ENCODE data around the gene TTC12. TPM values are rescaled to one million over a fixed set of nuclear protein-coding genes. Genes with fewer than 3 reads are reported as not detected.

TTC12 gene
- total RNA-seq, 2 experiments from 2014 or later: 11.9 to 13.5 TPM

DNA sequence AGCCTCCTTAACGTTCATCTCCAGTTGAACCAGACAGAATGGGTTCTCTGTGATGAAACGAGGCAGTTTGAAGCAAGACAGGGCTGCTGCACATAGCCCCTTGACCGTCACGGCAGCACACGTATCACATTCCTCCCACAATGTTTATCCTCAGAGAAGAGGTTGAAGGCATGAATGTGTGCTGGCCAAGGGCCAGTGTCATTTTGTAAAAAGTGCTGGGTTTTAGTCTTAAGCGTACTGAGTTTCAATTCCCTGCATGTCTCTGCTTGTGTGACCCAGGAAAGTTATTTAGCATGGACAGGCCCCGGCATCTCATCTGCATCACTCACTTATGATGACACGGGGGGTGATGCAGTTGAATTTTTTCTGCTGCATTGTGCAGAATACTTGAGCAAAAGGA lies 31.6 kb downstream of the TTC12 start:
- Mint-ChIP-seq H3K4me1 (no peaks in the 10 kb centered on the region), H3K27me3 (no peaks in the 10 kb centered on the region), H3K36me3 (ENCODE audit: low read depth) (no peaks in the 10 kb centered on the region), H3K27ac (no peak overlapping the region), H3K9me3 (no peaks in the 10 kb centered on the region), H3K4me3 (no peak overlapping the region)
- ChIA-PET CTCF (no interaction called here), POLR2A (no interaction called here)
- DNase-seq: no peak

- H3K36me3 Mint-ChIP-seq (ENCODE audit: low read depth): no peaks in the 10 kb centered on the region
- no peaks in the 10 kb centered on the region for H3K27me3 Mint-ChIP-seq
- no peak overlapping the region for H3K27ac Mint-ChIP-seq
- ChIA-PET POLR2A (no interaction called here), CTCF (no interaction called here)
- H3K4me3 Mint-ChIP-seq: no peak overlapping the region
- no peak for DNase-seq
- no peaks in the 10 kb centered on the region for H3K4me1 Mint-ChIP-seq
- no peaks in the 10 kb centered on the region for H3K9me3 Mint-ChIP-seq
These were observed 35.1 kb downstream of the TTC12 start for GRCh38 chr11:113349528-113349927.

GRCh38 chr11:113350336-113351067 lies 36.1 kb downstream of the TTC12 start:
- ChIA-PET CTCF (no interaction called here), POLR2A (no interaction called here)
- no peaks in the 10 kb centered on the region for H3K27me3 Mint-ChIP-seq
- H3K4me1 Mint-ChIP-seq: no peaks in the 10 kb centered on the region
- no peak overlapping the region for H3K4me3 Mint-ChIP-seq
- H3K27ac Mint-ChIP-seq: no peak overlapping the region
- H3K9me3 Mint-ChIP-seq: no peaks in the 10 kb centered on the region
- peaks cover 4% of the 10 kb centered on the region for H3K36me3 Mint-ChIP-seq (ENCODE audit: low read depth)
- no peak for DNase-seq

- ChIA-PET CTCF (no interaction called here), POLR2A (no interaction called here)
- no peak overlapping the region for H3K27ac Mint-ChIP-seq
- peaks cover 2% of the 10 kb centered on the region for H3K9me3 Mint-ChIP-seq
- H3K27me3 Mint-ChIP-seq: no peaks in the 10 kb centered on the region
- DNase-seq: no peak
- H3K36me3 Mint-ChIP-seq (ENCODE audit: low read depth): peaks cover 9% of the 10 kb centered on the region
- no peak overlapping the region for H3K4me3 Mint-ChIP-seq
- H3K4me1 Mint-ChIP-seq: no peaks in the 10 kb centered on the region
These were observed 36.7 kb downstream of the TTC12 start for GRCh38 chr11:113351068-113351450.

DNA sequence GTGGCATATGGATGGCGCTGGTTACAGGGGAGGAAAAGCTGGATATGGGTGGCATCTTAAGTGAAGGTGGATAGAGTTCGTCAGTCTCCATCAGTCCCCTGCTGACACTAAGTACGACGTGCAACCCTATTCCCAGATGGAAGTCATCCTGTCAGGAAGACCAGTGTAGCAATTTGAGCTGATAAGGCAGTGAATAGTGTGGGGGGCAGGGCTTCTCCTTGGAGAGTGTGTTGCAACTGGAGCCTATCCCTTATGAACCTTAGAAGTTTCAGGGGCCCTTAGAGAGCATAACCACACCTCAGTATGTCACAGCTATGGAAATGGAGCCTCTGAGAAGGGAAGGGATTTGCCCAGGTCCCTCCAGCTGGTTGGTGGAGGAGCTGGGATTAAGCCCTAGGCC lies 37.1 kb downstream of the TTC12 start:
- CTCF ChIA-PET: no interaction called here
- H3K27ac Mint-ChIP-seq: no peak overlapping the region
- H3K36me3 Mint-ChIP-seq (ENCODE audit: low read depth): peaks cover 13% of the 10 kb centered on the region
- no peaks in the 10 kb centered on the region for H3K4me1 Mint-ChIP-seq
- H3K9me3 Mint-ChIP-seq: peaks cover 4% of the 10 kb centered on the region
- no peak overlapping the region for H3K4me3 Mint-ChIP-seq
- H3K27me3 Mint-ChIP-seq: no peaks in the 10 kb centered on the region
- POLR2A ChIA-PET: no interaction called here
- no peak for DNase-seq

DNA sequence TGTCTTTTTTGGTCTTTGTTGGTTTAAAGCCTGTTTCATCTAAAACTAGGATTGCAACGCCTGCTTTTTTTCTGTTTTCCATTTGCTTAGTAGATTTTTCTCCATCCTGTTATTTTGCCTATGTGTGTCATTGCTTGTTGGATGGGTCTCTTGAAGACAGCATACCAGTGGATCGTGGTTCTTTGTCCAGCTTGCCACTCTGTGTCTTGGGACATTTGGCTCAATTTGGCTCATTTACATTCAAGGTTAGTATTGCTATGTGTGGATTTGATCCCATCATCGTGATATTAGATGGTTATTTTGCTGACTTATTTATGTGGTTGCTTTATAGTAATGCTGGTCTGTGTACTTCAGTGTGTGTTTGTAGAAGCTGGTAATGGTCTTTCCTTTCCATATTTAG lies 41.8 kb downstream of the TTC12 start:
- peaks cover 29% of the 10 kb centered on the region for H3K36me3 Mint-ChIP-seq (ENCODE audit: low read depth)
- peaks cover 10% of the 10 kb centered on the region for H3K9me3 Mint-ChIP-seq
- no peak overlapping the region for H3K4me3 Mint-ChIP-seq
- CTCF ChIA-PET: no interaction called here
- H3K27me3 Mint-ChIP-seq: no peaks in the 10 kb centered on the region
- POLR2A ChIA-PET: no interaction called here
- no peaks in the 10 kb centered on the region for H3K4me1 Mint-ChIP-seq
- no peak for DNase-seq
- no peak overlapping the region for H3K27ac Mint-ChIP-seq

DNA sequence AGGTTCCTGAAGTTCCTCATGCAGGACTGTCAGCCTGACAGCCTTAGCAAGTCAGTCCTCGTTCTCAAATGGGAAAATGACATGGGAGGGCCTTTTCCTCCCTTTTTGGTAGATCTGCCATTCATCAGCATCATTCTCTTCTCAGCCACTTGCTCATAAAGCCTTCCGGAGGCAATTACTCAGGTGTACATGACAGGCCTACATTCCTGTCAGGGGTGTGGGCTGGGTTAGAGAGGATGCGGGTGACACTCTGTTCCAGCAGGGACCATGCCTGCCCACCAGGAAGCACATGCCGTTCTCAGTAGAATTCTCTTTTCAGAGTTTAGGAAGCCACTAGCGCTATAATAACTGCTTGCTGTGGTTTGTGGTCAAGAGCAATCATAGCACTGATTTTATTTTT lies 49.0 kb downstream of the TTC12 start:
- Mint-ChIP-seq H3K4me1 (peaks cover 7% of the 10 kb centered on the region), H3K4me3 (no peak overlapping the region), H3K27me3 (no peaks in the 10 kb centered on the region), H3K36me3 (ENCODE audit: low read depth) (peaks cover 4% of the 10 kb centered on the region), H3K9me3 (no peaks in the 10 kb centered on the region), H3K27ac (no peak overlapping the region)
- CTCF ChIA-PET: no interaction called here
- POLR2A ChIA-PET: no interaction called here
- DNase-seq: no peak

DNA sequence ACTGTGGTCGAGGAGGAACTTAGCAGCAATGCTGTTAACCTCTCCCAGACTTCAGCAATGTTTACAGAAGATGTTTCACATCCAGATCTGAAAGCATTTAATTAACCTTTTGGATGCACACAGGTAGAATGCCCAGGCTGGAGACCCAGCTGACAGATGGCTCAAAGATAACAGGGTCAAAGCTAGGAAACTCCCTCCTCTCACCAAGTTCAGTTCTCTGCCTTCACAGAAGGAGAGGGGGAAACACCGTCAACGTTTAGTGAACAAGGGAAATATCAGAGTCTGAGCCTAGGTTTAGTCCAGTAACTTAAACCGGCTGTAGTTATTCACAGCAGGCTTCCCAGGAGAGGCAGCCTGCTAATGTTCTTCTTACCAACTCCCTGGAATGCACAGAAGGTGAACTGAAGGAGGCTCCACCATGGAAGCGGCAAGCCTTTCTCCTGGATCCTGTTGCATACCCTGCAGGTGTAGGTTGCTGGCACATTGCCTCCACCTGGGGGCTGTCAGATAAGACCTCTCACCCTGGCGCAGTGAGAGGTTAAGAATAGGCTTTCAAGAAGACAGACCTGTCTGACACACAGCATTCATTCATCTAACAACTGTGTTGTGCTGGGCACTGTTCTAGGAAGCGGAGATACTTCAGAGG lies 49.7 kb downstream of the TTC12 start:
- Mint-ChIP-seq H3K9me3 (no peaks in the 10 kb centered on the region), H3K27me3 (no peaks in the 10 kb centered on the region), H3K4me1 (peaks cover 7% of the 10 kb centered on the region), H3K27ac (no peak overlapping the region), H3K36me3 (ENCODE audit: low read depth) (no peaks in the 10 kb centered on the region), H3K4me3 (no peak overlapping the region)
- ChIA-PET POLR2A (no interaction called here), CTCF (no interaction called here)
- DNase-seq: no peak

GRCh38 chr11:113365895-113366294 lies 51.5 kb downstream of the TTC12 start:
- CTCF ChIA-PET: no interaction called here
- H3K4me1 Mint-ChIP-seq: peaks cover 7% of the 10 kb centered on the region
- no peak for DNase-seq
- H3K36me3 Mint-ChIP-seq (ENCODE audit: low read depth): no peaks in the 10 kb centered on the region
- H3K27ac Mint-ChIP-seq: no peak overlapping the region
- POLR2A ChIA-PET: no interaction called here
- H3K4me3 Mint-ChIP-seq: no peak overlapping the region
- no peaks in the 10 kb centered on the region for H3K27me3 Mint-ChIP-seq
- H3K9me3 Mint-ChIP-seq: no peaks in the 10 kb centered on the region

DNA sequence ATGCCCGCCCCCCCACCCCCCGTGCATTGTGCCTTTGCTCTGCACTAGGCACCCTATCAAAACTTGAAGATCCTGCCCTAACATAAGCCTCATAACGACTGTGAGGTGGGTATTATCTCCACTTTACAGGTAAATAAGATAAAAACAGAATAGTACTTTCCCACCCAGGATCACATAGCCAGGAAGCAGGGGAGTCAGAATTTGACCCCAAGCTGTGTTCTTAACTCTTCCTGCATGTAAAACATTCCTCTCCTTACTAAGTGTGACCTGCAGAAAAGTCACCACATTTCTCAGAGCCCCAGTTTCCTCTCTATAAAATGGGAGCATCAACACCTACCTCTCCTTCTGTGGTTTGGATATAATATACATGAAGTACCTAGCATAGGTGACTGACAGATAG lies 55.0 kb downstream of the TTC12 start:
- no peaks in the 10 kb centered on the region for H3K36me3 Mint-ChIP-seq (ENCODE audit: low read depth)
- DNase-seq: no peak
- CTCF ChIA-PET: no interaction called here
- H3K4me3 Mint-ChIP-seq: no peak overlapping the region
- POLR2A ChIA-PET: no interaction called here
- H3K27ac Mint-ChIP-seq: no peak overlapping the region
- no peaks in the 10 kb centered on the region for H3K27me3 Mint-ChIP-seq
- no peaks in the 10 kb centered on the region for H3K9me3 Mint-ChIP-seq
- peaks cover 7% of the 10 kb centered on the region for H3K4me1 Mint-ChIP-seq

- H3K9me3 Mint-ChIP-seq: no peaks in the 10 kb centered on the region
- ChIA-PET CTCF (no interaction called here), POLR2A (no interaction called here)
- no peak overlapping the region for H3K27ac Mint-ChIP-seq
- no peaks in the 10 kb centered on the region for H3K27me3 Mint-ChIP-seq
- no peak for DNase-seq
- no peaks in the 10 kb centered on the region for H3K36me3 Mint-ChIP-seq (ENCODE audit: low read depth)
- H3K4me1 Mint-ChIP-seq: peaks cover 7% of the 10 kb centered on the region
- H3K4me3 Mint-ChIP-seq: no peak overlapping the region
These were observed 56.3 kb downstream of the TTC12 start for GRCh38 chr11:113370634-113371033.

DNA sequence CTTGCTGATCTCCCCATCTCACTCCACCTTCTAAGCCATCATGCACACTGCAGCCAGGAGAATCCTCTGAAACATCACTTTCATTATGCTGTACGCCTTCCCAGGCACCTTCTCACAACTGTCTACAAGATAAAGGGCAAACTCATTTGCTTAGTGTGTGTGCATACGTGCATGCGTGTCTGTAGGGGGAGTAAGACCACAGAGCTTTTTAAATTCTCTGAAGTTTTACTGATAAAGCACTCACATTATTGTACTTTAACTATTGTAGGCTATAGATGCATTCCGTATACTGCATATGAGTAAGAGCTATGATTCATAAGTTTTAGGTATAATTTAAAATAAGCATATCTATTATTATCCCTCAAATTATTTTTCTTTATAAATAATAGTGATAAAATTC lies 57.9 kb downstream of the TTC12 start:
- Mint-ChIP-seq H3K9me3 (no peaks in the 10 kb centered on the region), H3K27me3 (no peaks in the 10 kb centered on the region), H3K4me3 (no peak overlapping the region), H3K36me3 (ENCODE audit: low read depth) (no peaks in the 10 kb centered on the region), H3K27ac (no peak overlapping the region), H3K4me1 (no peaks in the 10 kb centered on the region)
- ChIA-PET POLR2A (no interaction called here), CTCF (no interaction called here)
- no peak for DNase-seq

DNA sequence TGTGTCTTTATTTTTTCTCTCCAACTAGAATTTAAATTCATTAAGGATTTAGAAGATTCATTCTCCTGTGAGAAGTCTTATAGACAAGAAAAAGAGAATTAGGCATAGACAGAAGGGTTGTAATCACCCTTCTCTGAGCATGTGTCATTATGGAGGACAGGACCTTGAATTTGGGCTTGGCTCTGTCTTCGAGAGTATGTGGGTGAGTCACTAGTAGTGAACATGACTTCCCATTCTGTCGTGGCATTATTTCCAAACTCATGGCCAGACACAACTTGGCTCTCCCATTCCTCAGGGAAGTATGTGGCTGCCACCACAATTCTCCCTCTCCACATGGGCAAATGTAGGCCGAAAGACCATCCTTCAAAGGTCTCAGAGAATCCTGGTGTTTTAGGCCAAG lies 58.9 kb downstream of the TTC12 start:
- no peak overlapping the region for H3K27ac Mint-ChIP-seq
- CTCF ChIA-PET: no interaction called here
- POLR2A ChIA-PET: no interaction called here
- H3K27me3 Mint-ChIP-seq: no peaks in the 10 kb centered on the region
- no peak for DNase-seq
- H3K9me3 Mint-ChIP-seq: no peaks in the 10 kb centered on the region
- H3K4me3 Mint-ChIP-seq: no peak overlapping the region
- no peaks in the 10 kb centered on the region for H3K36me3 Mint-ChIP-seq (ENCODE audit: low read depth)
- no peaks in the 10 kb centered on the region for H3K4me1 Mint-ChIP-seq

- no peaks in the 10 kb centered on the region for H3K4me1 Mint-ChIP-seq
- no peak overlapping the region for H3K4me3 Mint-ChIP-seq
- no peaks in the 10 kb centered on the region for H3K36me3 Mint-ChIP-seq (ENCODE audit: low read depth)
- CTCF ChIA-PET: no interaction called here
- no peaks in the 10 kb centered on the region for H3K9me3 Mint-ChIP-seq
- no peaks in the 10 kb centered on the region for H3K27me3 Mint-ChIP-seq
- DNase-seq: no peak
- H3K27ac Mint-ChIP-seq: no peak overlapping the region
- POLR2A ChIA-PET: no interaction called here
These were observed 59.7 kb downstream of the TTC12 start for GRCh38 chr11:113373981-113374560.
